Measurements from ENCODE around the gene B3GNT8.
"Not testable (repeated sequence)": the region's sequence is repeated elsewhere in the genome, so short reads cannot be mapped to it uniquely, and the experiment has no call there.

The B3GNT8 gene

GRCh38 chr19:41435936-41436673 lies 8.9 kb upstream of the B3GNT8 start:
- no peak for FAIRE-seq

- FAIRE-seq = not testable (repeated sequence)
These were observed 8.2 kb upstream of the B3GNT8 start for GRCh38 chr19:41435376-41435775.

- no peak for FAIRE-seq
These were observed 7.3 kb upstream of the B3GNT8 start for GRCh38 chr19:41434450-41434849.

- FAIRE-seq = no peak
These were observed 6.0 kb upstream of the B3GNT8 start for GRCh38 chr19:41433171-41433570.

- no peak for FAIRE-seq
These were observed 4.5 kb upstream of the B3GNT8 start for GRCh38 chr19:41431426-41432386.

GRCh38 chr19:41430922-41431321 lies 3.7 kb upstream of the B3GNT8 start:
- FAIRE-seq = no peak

- no peak for FAIRE-seq
These were observed 1.3 kb upstream of the B3GNT8 start for GRCh38 chr19:41428481-41428859.

GRCh38 chr19:41427647-41428480 lies 690 bp upstream of the B3GNT8 start:
- FAIRE-seq = no peak

- no peak for FAIRE-seq
These were observed 895 bp downstream of the B3GNT8 start for GRCh38 chr19:41426116-41426841.

GRCh38 chr19:41425174-41426115 lies 1.7 kb downstream of the B3GNT8 start:
- FAIRE-seq = no peak

GRCh38 chr19:41424335-41425173 lies 2.6 kb downstream of the B3GNT8 start:
- FAIRE-seq = no peak

GRCh38 chr19:41422955-41423354 lies 4.2 kb downstream of the B3GNT8 start:
- FAIRE-seq = no peak

- no peak for FAIRE-seq
These were observed 4.7 kb downstream of the B3GNT8 start for GRCh38 chr19:41422456-41422855.

GRCh38 chr19:41421973-41422372 lies 5.2 kb downstream of the B3GNT8 start:
- no peak for FAIRE-seq

GRCh38 chr19:41421314-41421713 lies 5.9 kb downstream of the B3GNT8 start:
- FAIRE-seq = no peak

GRCh38 chr19:41420101-41420880 lies 6.9 kb downstream of the B3GNT8 start:
- FAIRE-seq = no peak

GRCh38 chr19:41416194-41416674 lies 10.9 kb downstream of the B3GNT8 start:
- no peak for FAIRE-seq

GRCh38 chr19:41415154-41415571 lies 12.0 kb downstream of the B3GNT8 start:
- no peak for FAIRE-seq

- FAIRE-seq = no peak
These were observed 12.7 kb downstream of the B3GNT8 start for GRCh38 chr19:41414461-41414860.

Data from G401.6 (cell line).